ENCODE measurements around the gene UNC93B1.
"Not testable (repeated sequence)": the region's sequence is repeated elsewhere in the genome, so short reads cannot be mapped to it uniquely, and the experiment has no call there.

- not testable (repeated sequence) for TF ChIP-seq POLR2A, EP300 (IDR thresholded peaks at IDR 0.05)
- TF ChIP-seq, protein P1, sequence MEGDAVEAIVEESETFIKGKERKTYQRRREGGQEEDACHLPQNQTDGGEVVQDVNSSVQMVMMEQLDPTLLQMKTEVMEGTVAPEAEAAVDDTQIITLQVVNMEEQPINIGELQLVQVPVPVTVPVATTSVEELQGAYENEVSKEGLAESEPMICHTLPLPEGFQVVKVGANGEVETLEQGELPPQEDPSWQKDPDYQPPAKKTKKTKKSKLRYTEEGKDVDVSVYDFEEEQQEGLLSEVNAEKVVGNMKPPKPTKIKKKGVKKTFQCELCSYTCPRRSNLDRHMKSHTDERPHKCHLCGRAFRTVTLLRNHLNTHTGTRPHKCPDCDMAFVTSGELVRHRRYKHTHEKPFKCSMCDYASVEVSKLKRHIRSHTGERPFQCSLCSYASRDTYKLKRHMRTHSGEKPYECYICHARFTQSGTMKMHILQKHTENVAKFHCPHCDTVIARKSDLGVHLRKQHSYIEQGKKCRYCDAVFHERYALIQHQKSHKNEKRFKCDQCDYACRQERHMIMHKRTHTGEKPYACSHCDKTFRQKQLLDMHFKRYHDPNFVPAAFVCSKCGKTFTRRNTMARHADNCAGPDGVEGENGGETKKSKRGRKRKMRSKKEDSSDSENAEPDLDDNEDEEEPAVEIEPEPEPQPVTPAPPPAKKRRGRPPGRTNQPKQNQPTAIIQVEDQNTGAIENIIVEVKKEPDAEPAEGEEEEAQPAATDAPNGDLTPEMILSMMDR (IDR thresholded peaks at IDR 0.05) = not testable (repeated sequence)
Observed at GRCh38 chr11:67954971-67955370, 48.9 kb downstream of the UNC93B1 start.
